Measurements from ENCODE around the gene LIN37.

DNA sequence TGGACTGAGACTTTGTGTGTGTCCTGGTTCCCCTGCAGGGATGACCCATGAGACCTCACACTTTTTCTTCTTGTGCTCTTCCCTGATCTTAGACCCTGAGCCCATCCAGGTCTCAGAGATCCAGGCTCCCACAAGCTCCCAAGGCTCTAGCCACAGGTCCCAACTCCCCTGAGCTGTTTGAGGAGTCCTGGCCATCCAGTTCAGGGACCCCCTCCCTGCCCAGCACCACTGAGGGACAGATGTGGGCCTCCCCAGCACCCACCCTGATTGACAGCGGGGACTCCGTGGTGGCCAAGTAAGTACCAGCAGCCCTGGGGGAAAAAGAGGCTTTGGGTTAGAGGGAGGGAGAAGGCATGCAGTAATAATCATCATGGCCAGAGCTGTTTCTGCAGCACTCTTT lies 11.3 kb downstream of the LIN37 start:
- TF ChIP-seq EP300 (IDR thresholded peaks at IDR 0.05) = no peak
- TF ChIP-seq, protein P1, sequence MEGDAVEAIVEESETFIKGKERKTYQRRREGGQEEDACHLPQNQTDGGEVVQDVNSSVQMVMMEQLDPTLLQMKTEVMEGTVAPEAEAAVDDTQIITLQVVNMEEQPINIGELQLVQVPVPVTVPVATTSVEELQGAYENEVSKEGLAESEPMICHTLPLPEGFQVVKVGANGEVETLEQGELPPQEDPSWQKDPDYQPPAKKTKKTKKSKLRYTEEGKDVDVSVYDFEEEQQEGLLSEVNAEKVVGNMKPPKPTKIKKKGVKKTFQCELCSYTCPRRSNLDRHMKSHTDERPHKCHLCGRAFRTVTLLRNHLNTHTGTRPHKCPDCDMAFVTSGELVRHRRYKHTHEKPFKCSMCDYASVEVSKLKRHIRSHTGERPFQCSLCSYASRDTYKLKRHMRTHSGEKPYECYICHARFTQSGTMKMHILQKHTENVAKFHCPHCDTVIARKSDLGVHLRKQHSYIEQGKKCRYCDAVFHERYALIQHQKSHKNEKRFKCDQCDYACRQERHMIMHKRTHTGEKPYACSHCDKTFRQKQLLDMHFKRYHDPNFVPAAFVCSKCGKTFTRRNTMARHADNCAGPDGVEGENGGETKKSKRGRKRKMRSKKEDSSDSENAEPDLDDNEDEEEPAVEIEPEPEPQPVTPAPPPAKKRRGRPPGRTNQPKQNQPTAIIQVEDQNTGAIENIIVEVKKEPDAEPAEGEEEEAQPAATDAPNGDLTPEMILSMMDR (IDR thresholded peaks at IDR 0.05) = no peak
